Stimulated activated CD4-positive, alpha-beta T cell treated with anti-CD3 and anti-CD28 coated beads, TNF-alpha, amount 100 ng/mL, for 4 hours (primary cell): ENCODE data around the gene KCNH3.

Experiments
- DNase-seq, 3 experiments: peaks; one replicate each; pipeline ENCODE4 v3.0.0-alpha.2; 2020; ENCODE audit warnings: low read depth in 3 of 3

Gene KCNH3

GRCh38 chr12:49543914-49544815 lies 5.3 kb downstream of the KCNH3 start:
- DNase-seq, result no peak

GRCh38 chr12:49545815-49546214 lies 7.0 kb downstream of the KCNH3 start:
- no peak for DNase-seq

- DNase-seq, result no peak
Observed at GRCh38 chr12:49546481-49546880, 7.7 kb downstream of the KCNH3 start.

- DNase-seq, result no peak
Observed at GRCh38 chr12:49547090-49547690, 8.4 kb downstream of the KCNH3 start.

- DNase-seq, result no peak
Observed at GRCh38 chr12:49548481-49548821, 9.6 kb downstream of the KCNH3 start.

- no peak for DNase-seq
Observed at GRCh38 chr12:49548822-49549648, 10.2 kb downstream of the KCNH3 start.

GRCh38 chr12:49549735-49550692 lies 11.2 kb downstream of the KCNH3 start:
- no peak for DNase-seq

GRCh38 chr12:49550693-49551252 lies 11.9 kb downstream of the KCNH3 start:
- DNase-seq, result no peak

GRCh38 chr12:49552014-49552413 lies 13.2 kb downstream of the KCNH3 start:
- DNase-seq, result no peak

- DNase-seq, result no peak
Observed at GRCh38 chr12:49552425-49552824, 13.6 kb downstream of the KCNH3 start.

- DNase-seq, result no peak
Observed at GRCh38 chr12:49552899-49553298, 14.1 kb downstream of the KCNH3 start.

- DNase-seq, result no peak
Observed at GRCh38 chr12:49553512-49554088, 14.8 kb downstream of the KCNH3 start.

GRCh38 chr12:49554266-49554665 lies 15.4 kb downstream of the KCNH3 start:
- DNase-seq, result no peak

GRCh38 chr12:49555631-49556390 lies 17.0 kb downstream of the KCNH3 start:
- DNase-seq, result no peak

- no peak for DNase-seq
Observed at GRCh38 chr12:49556391-49557186, 17.8 kb downstream of the KCNH3 start.

GRCh38 chr12:49557187-49557916 lies 18.5 kb downstream of the KCNH3 start:
- no peak for DNase-seq

- no peak for DNase-seq
Observed at GRCh38 chr12:49557917-49558215, 19.0 kb downstream of the KCNH3 start.

- no peak for DNase-seq
Observed at GRCh38 chr12:49558526-49558925, 19.7 kb downstream of the KCNH3 start.
